A673 (cell line): ENCODE results near the gene FBLN1. TPM values are rescaled to one million over a fixed set of nuclear protein-coding genes. Genes with fewer than 3 reads are reported as not detected.

Experiments
- BruUV-seq: library from RNA; stranded (reverse); fragments of 400-500 nt; replicated peaks from 2 replicates; lab custom pipeline; 2021; lab: Mats Ljungman, UMichigan
- CTCF ChIA-PET: fragments of 300-600 bp; sonication (Branson Sonifier 250); formaldehyde crosslinking; loops from one replicate; lab custom pipeline; 2022; ENCODE audit warnings: antibody characterized with exemption; lab: Charles Lee
- POLR2A ChIA-PET: fragments of 300-600 bp; sonication (Branson Sonifier 250); formaldehyde crosslinking; loops from one replicate; lab custom pipeline; 2022; ENCODE audit warnings: antibody characterized with exemption; ENCODE audit not compliant: low non-redundant PET; lab: Charles Lee
- DNase-seq: peaks from one replicate; pipeline ENCODE4 v3.0.0-alpha.2; 2015; ENCODE audit warnings: low spot score
- H3K27ac ChIP-seq: fragments of 200-600 bp; sonication (generic); 2 replicates; pipeline ENCODE4 v1.5.1; 2016; ENCODE audit warnings: mixed run types, low read depth, mild to moderate bottlenecking, mixed read lengths, antibody characterized with exemption, low read length; ENCODE audit not compliant: poor library complexity, severe bottlenecking
- H3K27me3 ChIP-seq: fragments of 200-600 bp; sonication (generic); replicated peaks from 2 replicates; pipeline ENCODE4 v1.6.1; 2017; ENCODE audit warnings: mixed run types, low read depth, mild to moderate bottlenecking, mixed read lengths, antibody characterized with exemption, low read length; ENCODE audit not compliant: insufficient read depth, poor library complexity
- H3K36me3 ChIP-seq: fragments of 200-600 bp; sonication (generic); 2 replicates; pipeline ENCODE4 v1.6.1; 2016; ENCODE audit warnings: mixed run types, mild to moderate bottlenecking, mixed read lengths, antibody characterized with exemption, low read length; ENCODE audit not compliant: insufficient read depth, poor library complexity, severe bottlenecking
- H3K4me1 ChIP-seq: fragments of 200-600 bp; sonication (generic); 2 replicates; pipeline ENCODE4 v1.6.1; 2017; ENCODE audit warnings: mixed run types, mild to moderate bottlenecking, mixed read lengths, antibody characterized with exemption, low read length; ENCODE audit not compliant: insufficient read depth, poor library complexity, severe bottlenecking
- H3K4me3 ChIP-seq: fragments of 200-600 bp; sonication (generic); 2 replicates; pipeline ENCODE4 v1.5.1; 2016; ENCODE audit warnings: low read depth, mixed run types, mild to moderate bottlenecking, mixed read lengths, low read length; ENCODE audit not compliant: poor library complexity, severe bottlenecking
- H3K9me3 ChIP-seq: fragments of 200-600 bp; sonication (generic); 2 replicates; pipeline ENCODE4 v1.6.1; 2016; ENCODE audit warnings: mixed run types, low read depth, mild to moderate bottlenecking, mixed read lengths, antibody characterized with exemption, low read length; ENCODE audit not compliant: poor library complexity, severe bottlenecking
- CTCF ChIP-seq: fragments of 300-800, 200-600 bp; sonication (generic); conservative IDR thresholded peaks from 2 replicates; pipeline ENCODE4 v1.5.1; 2017; ENCODE audit warnings: low read depth, mild to moderate bottlenecking, antibody characterized with exemption, low read length, moderate library complexity, mixed read lengths
- EZH2 ChIP-seq: fragments of 200-600 bp; sonication (generic); IDR thresholded peaks from 2 replicates; pipeline ENCODE4 v1.6.1; 2017; ENCODE audit warnings: borderline replicate concordance, low read depth, mild to moderate bottlenecking, mixed read lengths, antibody characterized with exemption, low read length; ENCODE audit not compliant: poor library complexity, severe bottlenecking
- intact Hi-C: fragments of 100-400 bp; cut with micrococcal nuclease; formaldehyde crosslinking; loops from one replicate; pipeline ENCODE4 v1.10.0; 2022; ENCODE audit not compliant: unreplicated experiment
- total RNA-seq: library from RNA; stranded (reverse); gene quantifications from 2 replicates; pipeline ENCODE4 v1.2.3, GENCODE V29; 2021

FBLN1 gene
- total RNA-seq, 1 experiment from 2014 or later, result 96.4 TPM

- no peak for TF ChIP-seq EZH2
- no peak for TF ChIP-seq CTCF
- POLR2A ChIA-PET, result no interaction called here
- CTCF ChIA-PET, result interaction anchor here (3.8 kb wide), 1 partner anchor 110 kb away, joined by 20 read pairs; no protein-coding TSS in a partner anchor
- no peak for DNase-seq
- H3K36me3 ChIP-seq, result peaks cover 16% of the 10 kb centered on the region
- no peak overlapping the region for H3K4me3 ChIP-seq
- intact Hi-C loops, result no loop called here
- no peak overlapping the region for H3K27ac ChIP-seq
- BruUV-seq, result no TSS peak
- H3K27me3 ChIP-seq, result no peaks in the 10 kb centered on the region
- H3K9me3 ChIP-seq, result no peaks in the 10 kb centered on the region
- no peaks in the 10 kb centered on the region for H3K4me1 ChIP-seq
Measured at GRCh38 chr22:45551310-45552016, 48.8 kb downstream of the FBLN1 start.

- H3K4me3 ChIP-seq, result no peak overlapping the region
- H3K27ac ChIP-seq, result no peak overlapping the region
- intact Hi-C loops, result no loop called here
- TF ChIP-seq EZH2, result no peak
- no peak for TF ChIP-seq CTCF
- no peaks in the 10 kb centered on the region for H3K9me3 ChIP-seq
- DNase-seq, result no peak
- BruUV-seq, result no TSS peak
- H3K36me3 ChIP-seq, result peaks cover 16% of the 10 kb centered on the region
- H3K27me3 ChIP-seq, result no peaks in the 10 kb centered on the region
- H3K4me1 ChIP-seq, result no peaks in the 10 kb centered on the region
- CTCF ChIA-PET, result interaction anchor here (3.8 kb wide), 1 partner anchor 110 kb away, joined by 20 read pairs; no protein-coding TSS in a partner anchor
- POLR2A ChIA-PET, result no interaction called here
Measured at GRCh38 chr22:45552017-45552411, 49.3 kb downstream of the FBLN1 start.

GRCh38 chr22:45552580-45553350 lies 50.1 kb downstream of the FBLN1 start:
- TF ChIP-seq CTCF (0 out of 2 replicates have a peak, but pooled peaks have one; percentile 11), EZH2 (no peak)
- no TSS peak for BruUV-seq
- H3K4me1 ChIP-seq, result no peaks in the 10 kb centered on the region
- H3K36me3 ChIP-seq, result peaks cover 10% of the 10 kb centered on the region
- H3K4me3 ChIP-seq, result no peak overlapping the region
- CTCF ChIA-PET, result interaction anchor here (0.6 to 3.8 kb wide), 3 partner anchors 111 to 282 kb away, joined by 3 to 20 read pairs (median 6); no protein-coding TSS in a partner anchor
- POLR2A ChIA-PET, result no interaction called here
- intact Hi-C loops, result loop anchor here (1.0 kb wide), 2 partner anchors 111 to 283 kb away; no protein-coding TSS in a partner anchor
- DNase-seq, result no peak
- no peaks in the 10 kb centered on the region for H3K9me3 ChIP-seq
- H3K27ac ChIP-seq, result no peak overlapping the region
- no peaks in the 10 kb centered on the region for H3K27me3 ChIP-seq
